Hepatic stellate cell (primary cell): ENCODE data around the gene DNAJC22.
A peak's percentile ranks its signal among the peaks of the same experiment; 100 is the strongest.

Experiments
- DNase-seq: peaks from one replicate; pipeline ENCODE4 v3.0.0; 2011; ENCODE audit warnings: low spot score

DNAJC22 gene

GRCh38 chr12:49345051-49345824 lies 1.4 kb upstream of the DNAJC22 start:
- DNase-seq = no peak

GRCh38 chr12:49345825-49346658 lies 646 bp upstream of the DNAJC22 start:
- DNase-seq = no peak

- DNase-seq = peak; percentile 96
These were observed 864 bp downstream of the DNAJC22 start for GRCh38 chr12:49347311-49348193.

GRCh38 chr12:49348781-49349180 lies 2.1 kb downstream of the DNAJC22 start:
- no peak for DNase-seq

- no peak for DNase-seq
These were observed 2.6 kb downstream of the DNAJC22 start for GRCh38 chr12:49349266-49349665.

GRCh38 chr12:49352351-49352750 lies 5.7 kb downstream of the DNAJC22 start:
- DNase-seq = no peak

GRCh38 chr12:49355913-49356312 lies 9.2 kb downstream of the DNAJC22 start:
- no peak for DNase-seq

GRCh38 chr12:49357103-49357678 lies 10.5 kb downstream of the DNAJC22 start:
- no peak for DNase-seq

- DNase-seq = no peak
These were observed 11.9 kb downstream of the DNAJC22 start for GRCh38 chr12:49358483-49359141.

- no peak for DNase-seq
These were observed 13.0 kb downstream of the DNAJC22 start for GRCh38 chr12:49359671-49360070.

GRCh38 chr12:49362077-49362476 lies 15.4 kb downstream of the DNAJC22 start:
- DNase-seq = no peak

GRCh38 chr12:49364989-49365388 lies 18.3 kb downstream of the DNAJC22 start:
- peak; percentile 71 for DNase-seq

GRCh38 chr12:49365542-49365941 lies 18.9 kb downstream of the DNAJC22 start:
- DNase-seq = no peak

- DNase-seq = no peak
These were observed 19.5 kb downstream of the DNAJC22 start for GRCh38 chr12:49366096-49366651.

- DNase-seq = peak; percentile 95
These were observed 20.1 kb downstream of the DNAJC22 start for GRCh38 chr12:49366652-49367380.

- peak; percentile 36 for DNase-seq
These were observed 20.9 kb downstream of the DNAJC22 start, which contains the start of gene SPATS2 for GRCh38 chr12:49367381-49368239. TSS of gene SPATS2 (plus strand) at chr12:49367462. CDS start at chr12:49461013, 93,551 bp downstream.

- DNase-seq = no peak
These were observed 21.5 kb downstream of the DNAJC22 start for GRCh38 chr12:49368240-49368600.

GRCh38 chr12:49369411-49370145 lies 22.9 kb downstream of the DNAJC22 start:
- DNase-seq = peak; percentile 68

GRCh38 chr12:49370539-49370938 lies 23.9 kb downstream of the DNAJC22 start:
- no peak for DNase-seq
